ENCODE results near the gene MTHFSD. TPM values are rescaled to one million over a fixed set of nuclear protein-coding genes. Genes with fewer than 3 reads are reported as not detected.

The MTHFSD gene
- total RNA-seq, 1 experiment from 2014 or later: 47.8 TPM

GRCh38 chr16:86498155-86498670 is 56.8 kb downstream of the MTHFSD start:
- no peaks in the 10 kb centered on the region for H3K9me3 Mint-ChIP-seq (ENCODE audit: low read depth, unreplicated experiment)
- no TSS peak for BruUV-seq (replicated peaks)
- intact Hi-C loops (cut with micrococcal nuclease; ENCODE audit: unreplicated experiment): no loop called here
- no peak for DNase-seq
- peaks cover 99% of the 10 kb centered on the region for H3K27me3 Mint-ChIP-seq (ENCODE audit: unreplicated experiment)
- H3K36me3 Mint-ChIP-seq (ENCODE audit: insufficient read depth, unreplicated experiment): peaks cover 3% of the 10 kb centered on the region
- TF ChIP-seq CTCF (IDR thresholded peaks at IDR 0.05; ENCODE audit: unreplicated experiment): no peak
- no peak overlapping the region for H3K4me3 Mint-ChIP-seq (ENCODE audit: low read depth, unreplicated experiment)
- CTCF ChIA-PET: interaction anchor here (0.6 kb wide), 1 partner anchor 1550 kb away, joined by 8 read pairs; no protein-coding TSS in a partner anchor
- peaks cover 8% of the 10 kb centered on the region for H3K4me1 Mint-ChIP-seq (ENCODE audit: low read depth, unreplicated experiment)
- H3K27ac Mint-ChIP-seq (ENCODE audit: unreplicated experiment): no peak overlapping the region

- H3K4me3 Mint-ChIP-seq (ENCODE audit: low read depth, unreplicated experiment): no peak overlapping the region
- peaks cover 3% of the 10 kb centered on the region for H3K36me3 Mint-ChIP-seq (ENCODE audit: insufficient read depth, unreplicated experiment)
- H3K9me3 Mint-ChIP-seq (ENCODE audit: low read depth, unreplicated experiment): no peaks in the 10 kb centered on the region
- TF ChIP-seq CTCF (IDR thresholded peaks at IDR 0.05; ENCODE audit: unreplicated experiment): no peak
- intact Hi-C loops (cut with micrococcal nuclease; ENCODE audit: unreplicated experiment): no loop called here
- BruUV-seq (replicated peaks): no TSS peak
- peaks cover 8% of the 10 kb centered on the region for H3K4me1 Mint-ChIP-seq (ENCODE audit: low read depth, unreplicated experiment)
- peaks cover 99% of the 10 kb centered on the region for H3K27me3 Mint-ChIP-seq (ENCODE audit: unreplicated experiment)
- DNase-seq: no peak
- CTCF ChIA-PET: interaction anchor here (0.6 kb wide), 1 partner anchor 1551 kb away, joined by 8 read pairs; no protein-coding TSS in a partner anchor
- no peak overlapping the region for H3K27ac Mint-ChIP-seq (ENCODE audit: unreplicated experiment)
Measured at GRCh38 chr16:86497551-86498021, 57.4 kb downstream of the MTHFSD start.

GRCh38 chr16:86496929-86497461 is 58.0 kb downstream of the MTHFSD start:
- TF ChIP-seq CTCF (IDR thresholded peaks at IDR 0.05; ENCODE audit: unreplicated experiment): no peak
- no TSS peak for BruUV-seq (replicated peaks)
- intact Hi-C loops (cut with micrococcal nuclease; ENCODE audit: unreplicated experiment): no loop called here
- CTCF ChIA-PET: no interaction called here
- Mint-ChIP-seq H3K27me3 (ENCODE audit: unreplicated experiment) (peaks cover 99% of the 10 kb centered on the region), H3K4me3 (ENCODE audit: low read depth, unreplicated experiment) (no peak overlapping the region), H3K27ac (ENCODE audit: unreplicated experiment) (no peak overlapping the region), H3K36me3 (ENCODE audit: insufficient read depth, unreplicated experiment) (peaks cover 2% of the 10 kb centered on the region), H3K4me1 (ENCODE audit: low read depth, unreplicated experiment) (peaks cover 3% of the 10 kb centered on the region), H3K9me3 (ENCODE audit: low read depth, unreplicated experiment) (no peaks in the 10 kb centered on the region)
- no peak for DNase-seq

GRCh38 chr16:86496262-86496928 is 58.6 kb downstream of the MTHFSD start:
- Mint-ChIP-seq H3K9me3 (ENCODE audit: low read depth, unreplicated experiment) (no peaks in the 10 kb centered on the region), H3K36me3 (ENCODE audit: insufficient read depth, unreplicated experiment) (no peaks in the 10 kb centered on the region), H3K27ac (ENCODE audit: unreplicated experiment) (no peak overlapping the region), H3K4me3 (ENCODE audit: low read depth, unreplicated experiment) (no peak overlapping the region), H3K4me1 (ENCODE audit: low read depth, unreplicated experiment) (no peaks in the 10 kb centered on the region), H3K27me3 (ENCODE audit: unreplicated experiment) (peaks cover 99% of the 10 kb centered on the region)
- DNase-seq: no peak
- intact Hi-C loops (cut with micrococcal nuclease; ENCODE audit: unreplicated experiment): no loop called here
- CTCF ChIA-PET: no interaction called here
- BruUV-seq (replicated peaks): no TSS peak
- no peak for TF ChIP-seq CTCF (IDR thresholded peaks at IDR 0.05; ENCODE audit: unreplicated experiment)

Data from Calu3 (cell line).